GM03348 (cell line): ENCODE results near the gene HCFC1.
A peak's percentile ranks its signal among the peaks of the same experiment; 100 is the strongest.

Source experiments
- DNase-seq: peaks from one replicate; pipeline ENCODE4 v3.0.0; 2012; ENCODE audit warnings: low spot score

The HCFC1 gene

DNA sequence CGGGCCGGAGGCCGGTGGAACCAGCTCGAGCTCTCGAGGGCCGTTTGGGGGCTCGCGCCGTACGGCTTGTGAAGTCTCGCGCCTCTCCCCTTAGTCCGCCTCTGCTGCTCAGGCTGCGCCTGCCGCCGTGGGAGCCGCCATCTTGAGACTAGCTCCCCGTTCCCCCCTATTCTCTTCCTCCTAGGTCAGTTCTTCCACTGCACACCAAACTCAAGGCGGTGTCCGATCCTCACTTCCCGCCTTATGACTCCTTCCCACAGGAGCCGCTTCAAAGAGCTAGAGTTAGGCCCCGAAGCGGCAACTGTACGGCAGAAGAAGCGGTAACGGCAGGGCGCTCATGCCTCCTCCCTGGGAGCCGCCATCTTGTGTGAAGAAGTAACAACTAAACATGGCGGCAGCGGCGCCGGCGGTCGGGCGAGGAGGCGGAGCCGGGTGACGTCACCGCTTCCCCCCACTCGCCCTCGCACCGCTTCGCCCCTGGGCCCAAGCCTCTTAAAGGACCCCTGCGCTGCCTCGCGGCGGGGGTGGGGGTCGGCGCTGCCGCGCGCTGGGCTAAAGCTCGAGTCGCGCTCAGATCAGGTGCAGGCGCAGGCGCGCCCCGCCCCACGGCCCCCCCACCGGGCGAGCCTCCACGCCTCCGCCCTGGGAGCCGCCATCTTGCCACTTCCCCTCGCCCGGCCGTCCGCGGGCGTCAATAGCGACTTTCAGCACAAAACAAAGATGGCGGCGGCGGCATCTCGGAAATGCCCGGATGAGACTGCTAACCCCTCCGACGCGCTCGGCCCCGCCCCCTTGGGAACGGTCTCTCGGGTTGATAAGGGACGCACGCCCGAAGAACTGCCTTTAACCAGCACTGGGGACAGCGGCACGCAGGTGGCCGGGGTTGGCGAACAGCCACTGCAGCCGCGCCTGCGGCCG is at the start of gene HCFC1:
Gene HCFC1, minus strand, starts transcription at position 369 of the 918 bp plus-strand sequence. CDS start 978 bp downstream, outside the sequence.
- DNase-seq: peak; percentile 84

DNA sequence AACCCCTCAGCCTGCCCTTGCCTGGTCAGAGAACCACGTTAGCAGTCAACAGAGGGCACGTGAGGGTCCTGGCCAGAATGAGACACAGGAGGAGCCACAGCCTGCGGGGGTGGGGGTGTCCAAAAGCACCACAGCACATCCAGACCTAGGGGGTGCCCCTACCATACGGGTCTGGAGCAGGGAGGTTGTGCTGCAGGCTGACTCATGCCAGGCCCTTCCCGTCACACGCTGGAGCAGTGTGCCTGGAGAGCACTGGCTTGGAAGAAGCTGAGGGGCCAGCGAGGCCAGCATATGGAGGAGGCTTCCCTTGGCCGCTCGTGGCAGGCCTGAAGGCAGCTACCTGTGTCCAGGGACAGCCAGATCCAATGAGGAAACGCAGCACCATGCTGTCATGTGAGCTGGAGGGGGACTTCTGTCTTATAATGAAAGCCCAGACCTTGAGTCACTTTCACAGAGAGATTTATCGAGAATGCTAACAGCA is 49.6 kb upstream of the HCFC1 start:
- DNase-seq: peak; percentile 55

DNA sequence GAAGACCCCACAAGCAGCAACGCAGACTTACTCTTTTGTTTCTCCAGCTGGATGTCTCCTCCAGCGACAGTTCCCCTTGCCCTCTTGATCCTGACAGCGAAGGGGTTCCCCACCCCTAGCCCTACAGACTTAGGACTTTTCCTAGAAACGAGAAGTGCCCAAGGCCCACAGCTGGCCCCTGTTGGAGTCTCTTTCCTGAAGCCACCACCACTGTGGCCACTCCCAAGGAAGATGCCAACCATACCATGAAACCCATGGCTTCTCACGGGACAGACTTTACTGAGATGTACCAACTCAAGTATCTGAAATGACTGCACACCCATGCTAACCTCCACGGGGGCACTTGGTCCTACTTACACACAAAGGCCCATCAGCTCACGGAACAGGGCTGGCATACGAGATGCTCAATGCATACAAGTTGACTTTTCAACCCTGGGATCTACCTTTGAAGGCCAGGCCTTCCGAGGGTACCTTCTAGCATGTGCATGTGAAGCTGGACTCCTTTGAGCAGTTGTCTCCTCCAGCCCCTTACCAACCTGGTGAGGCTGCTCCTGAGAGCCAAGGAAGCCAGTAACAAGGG is 49.0 kb upstream of the HCFC1 start:
- no peak for DNase-seq

DNA sequence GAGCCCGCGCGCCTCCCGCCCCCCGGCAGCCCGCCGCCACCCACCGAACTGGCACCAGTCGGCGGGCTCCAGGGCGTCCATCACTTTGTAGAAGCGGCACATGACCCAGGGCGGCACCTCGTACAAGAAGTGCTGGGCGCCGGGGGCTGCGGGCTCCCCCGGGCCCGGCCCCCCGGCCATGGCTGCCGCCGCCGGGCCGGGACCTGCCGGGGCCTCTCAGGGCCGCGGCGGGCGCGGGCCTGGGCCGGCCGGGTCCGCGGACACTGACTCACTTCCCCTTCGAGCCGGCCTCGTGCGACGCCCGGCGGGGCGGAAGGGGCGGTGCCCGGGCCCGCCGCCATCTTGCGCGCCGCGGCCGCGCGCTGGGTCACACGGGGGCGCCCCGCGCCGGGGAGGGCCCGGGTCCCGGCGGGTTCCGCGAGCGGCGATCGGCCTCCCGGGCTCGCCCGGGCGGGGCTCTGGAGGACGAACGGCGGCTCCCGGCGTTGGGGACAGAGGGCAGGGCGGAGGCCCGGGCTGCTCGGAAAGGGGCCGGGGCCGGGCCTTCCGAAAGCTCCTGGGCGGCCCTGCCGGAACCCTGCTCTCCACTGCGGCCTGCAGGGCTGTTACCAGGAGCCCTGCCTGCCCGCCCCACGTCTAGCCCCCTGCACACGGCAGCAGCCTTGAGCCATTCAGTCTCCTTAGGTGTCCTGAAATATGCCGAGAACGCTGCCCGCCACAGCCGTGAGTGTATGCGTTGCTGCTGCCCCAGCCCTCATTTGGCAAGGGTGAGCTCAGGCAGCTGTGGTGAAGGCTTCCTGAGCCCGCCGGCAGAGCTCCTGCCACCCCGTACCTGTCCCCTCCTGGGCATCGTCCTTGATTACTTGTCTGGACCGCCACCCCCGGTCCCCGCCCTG is 48.3 kb upstream of the HCFC1 start, which contains the start of gene IRAK1:
Gene IRAK1, minus strand, starts transcription at position 270 of the 896 bp plus-strand sequence. Its CDS starts 90 bp downstream, at position 180.
- peak; percentile 89 for DNase-seq

DNA sequence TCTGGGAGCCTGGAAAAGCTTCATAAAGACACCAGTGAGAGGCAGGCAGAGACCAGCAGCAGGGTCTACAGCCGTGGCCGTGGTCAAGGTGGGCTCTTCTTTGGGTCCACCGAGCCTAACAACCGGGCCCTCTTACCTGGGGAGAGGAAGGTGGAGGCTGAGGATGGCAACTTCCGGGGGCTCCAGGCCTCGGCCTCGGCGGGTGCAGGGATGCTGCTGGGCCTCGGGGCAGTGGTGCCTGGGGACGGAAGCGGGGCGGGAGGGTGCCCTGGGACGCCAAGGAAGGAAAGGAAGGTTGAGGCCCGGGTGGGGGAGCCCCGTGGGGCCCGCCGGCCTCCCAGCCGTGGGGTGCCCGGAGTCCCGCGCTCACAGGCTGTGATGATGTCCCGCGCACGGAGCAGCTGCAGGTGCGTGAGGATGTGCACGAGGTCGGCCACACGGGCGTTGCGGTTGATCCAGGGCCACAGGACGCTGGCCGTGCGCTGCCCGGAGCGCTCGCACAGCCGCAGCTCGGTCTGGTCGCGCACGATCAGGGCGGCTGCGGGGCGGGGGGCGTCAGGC is 47.5 kb upstream of the HCFC1 start:
- peak; percentile 24 for DNase-seq

DNA sequence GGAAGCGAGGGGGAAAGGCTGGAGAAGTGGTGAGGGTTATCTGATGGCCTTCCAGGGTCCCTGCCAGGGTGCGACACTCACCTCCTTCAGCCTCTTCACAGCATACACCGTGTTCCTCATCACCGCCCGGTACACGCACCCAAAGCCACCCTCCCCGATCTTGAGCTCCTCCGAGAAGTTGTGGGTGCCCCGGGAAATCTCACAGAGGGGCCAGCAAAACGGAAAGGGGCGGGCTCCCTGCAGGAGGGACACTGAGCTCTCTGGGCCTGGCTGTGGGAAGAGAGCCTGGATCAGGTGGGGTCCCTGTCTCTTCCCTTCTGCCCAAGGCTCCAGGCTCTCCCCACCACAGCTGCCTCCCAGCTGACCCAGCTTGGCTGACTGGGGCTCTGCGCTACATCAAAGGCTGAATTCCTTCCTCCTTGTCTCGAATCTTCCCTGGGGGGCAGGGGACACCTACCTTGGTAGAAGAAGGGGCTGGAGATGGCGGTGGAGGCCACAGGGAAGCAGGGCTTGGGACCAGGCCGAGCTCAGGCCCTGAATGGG is 47.0 kb upstream of the HCFC1 start:
- DNase-seq: peak; percentile 16

DNA sequence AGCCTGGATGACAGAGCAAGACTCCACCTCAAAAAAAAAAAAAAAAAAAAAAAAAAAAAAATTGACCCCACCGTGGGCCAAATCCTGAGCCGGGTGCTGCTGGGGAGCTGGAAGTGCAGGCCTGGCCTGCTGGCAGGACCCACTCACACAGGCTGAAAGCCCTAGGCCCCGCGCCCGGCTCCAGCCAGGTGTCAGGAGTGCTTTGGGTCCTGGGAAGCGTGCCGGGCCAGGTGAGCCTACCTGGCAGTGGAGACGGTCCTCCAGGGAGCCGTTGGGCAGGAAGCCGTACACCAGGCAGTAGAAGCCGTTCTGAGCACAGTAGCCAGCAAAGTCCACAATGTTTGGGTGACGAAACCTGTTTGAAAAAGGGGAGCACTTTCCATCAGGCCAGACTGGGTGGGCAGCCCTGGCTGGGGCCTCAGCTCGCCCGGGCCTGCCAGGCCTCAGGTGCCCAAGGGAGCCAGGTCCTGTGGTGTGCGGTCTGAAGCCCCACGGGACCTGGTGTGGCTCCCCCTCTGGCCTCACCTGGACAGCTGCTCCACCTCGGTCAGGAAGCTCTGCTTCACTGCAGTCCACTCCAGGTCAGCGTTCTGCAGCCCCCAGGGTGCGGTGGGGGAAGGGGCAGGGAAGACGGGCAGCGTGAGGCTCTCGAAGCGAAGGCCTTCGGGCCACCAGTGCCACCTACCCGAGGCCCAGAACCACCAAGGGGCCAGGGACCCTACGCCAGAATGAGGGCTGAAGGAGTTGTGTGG is 46.3 kb upstream of the HCFC1 start:
- DNase-seq: no peak

DNA sequence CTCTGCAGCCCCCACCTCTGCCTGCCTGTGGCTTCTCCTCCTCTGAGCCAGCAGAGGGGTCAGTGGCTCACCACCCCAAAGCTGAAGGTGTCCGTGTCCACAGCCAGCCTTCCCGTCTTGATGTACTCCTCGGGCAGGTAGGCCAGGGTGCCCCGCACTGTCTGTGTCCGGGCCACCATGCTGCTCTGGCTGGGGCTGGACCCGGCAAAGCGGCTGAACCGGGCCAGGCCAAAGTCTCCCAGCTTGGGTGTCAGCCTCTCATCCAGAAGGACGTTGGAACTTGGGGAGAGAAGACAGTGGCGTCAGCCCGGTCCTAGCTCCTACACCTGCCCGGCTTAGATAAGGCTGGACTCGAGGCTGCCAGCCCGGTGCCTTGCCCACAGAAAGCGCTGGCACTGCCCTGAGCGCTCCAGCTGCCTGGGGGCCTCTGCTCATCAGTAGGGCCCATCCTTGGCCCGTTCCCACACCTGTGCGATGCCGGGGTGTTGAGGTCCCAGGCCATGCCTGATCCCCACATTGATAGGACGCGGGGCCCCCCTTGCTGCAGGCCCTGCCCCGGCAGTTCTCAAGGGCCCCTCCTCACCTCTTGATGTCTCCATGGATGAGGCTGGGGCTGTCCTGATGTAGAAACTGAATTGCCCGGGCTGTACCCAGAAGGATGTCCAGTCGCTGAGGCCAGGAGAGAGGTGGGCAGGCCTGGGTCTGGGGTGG is 44.9 kb upstream of the HCFC1 start:
- DNase-seq: no peak

DNA sequence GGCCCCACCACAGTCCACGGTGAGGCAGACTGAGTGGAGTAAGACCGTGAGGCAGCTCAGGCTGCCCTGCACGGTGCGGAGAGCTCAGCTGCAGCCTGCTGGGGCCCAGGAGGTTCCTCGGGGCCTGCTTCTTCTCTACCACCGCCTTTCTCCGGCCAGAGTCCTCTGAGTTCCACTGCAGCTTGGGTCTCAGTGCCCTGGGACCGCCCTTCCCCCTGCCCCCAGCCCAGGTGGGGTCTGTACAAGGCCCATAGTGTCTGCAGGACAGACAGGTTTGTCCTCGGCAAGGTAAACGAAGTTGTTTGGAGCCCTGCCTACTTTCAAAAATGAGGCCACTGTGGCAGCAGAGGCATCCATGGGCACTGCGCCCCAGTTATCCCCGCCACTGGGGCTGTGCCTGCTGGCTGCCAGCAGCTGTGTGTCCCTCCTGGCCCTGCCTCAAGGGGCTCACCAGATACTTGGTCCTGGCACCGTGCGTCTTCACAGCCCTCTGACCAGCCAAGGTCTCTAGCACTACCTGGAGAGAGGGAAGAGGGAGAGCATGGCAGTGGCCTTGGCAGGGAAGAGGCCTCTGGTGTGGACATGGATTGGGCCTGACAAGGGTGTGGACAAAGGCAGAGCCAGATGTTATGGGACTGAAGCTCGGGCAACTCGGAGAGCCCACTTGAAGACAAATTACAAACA is 44.1 kb upstream of the HCFC1 start:
- no peak for DNase-seq

DNA sequence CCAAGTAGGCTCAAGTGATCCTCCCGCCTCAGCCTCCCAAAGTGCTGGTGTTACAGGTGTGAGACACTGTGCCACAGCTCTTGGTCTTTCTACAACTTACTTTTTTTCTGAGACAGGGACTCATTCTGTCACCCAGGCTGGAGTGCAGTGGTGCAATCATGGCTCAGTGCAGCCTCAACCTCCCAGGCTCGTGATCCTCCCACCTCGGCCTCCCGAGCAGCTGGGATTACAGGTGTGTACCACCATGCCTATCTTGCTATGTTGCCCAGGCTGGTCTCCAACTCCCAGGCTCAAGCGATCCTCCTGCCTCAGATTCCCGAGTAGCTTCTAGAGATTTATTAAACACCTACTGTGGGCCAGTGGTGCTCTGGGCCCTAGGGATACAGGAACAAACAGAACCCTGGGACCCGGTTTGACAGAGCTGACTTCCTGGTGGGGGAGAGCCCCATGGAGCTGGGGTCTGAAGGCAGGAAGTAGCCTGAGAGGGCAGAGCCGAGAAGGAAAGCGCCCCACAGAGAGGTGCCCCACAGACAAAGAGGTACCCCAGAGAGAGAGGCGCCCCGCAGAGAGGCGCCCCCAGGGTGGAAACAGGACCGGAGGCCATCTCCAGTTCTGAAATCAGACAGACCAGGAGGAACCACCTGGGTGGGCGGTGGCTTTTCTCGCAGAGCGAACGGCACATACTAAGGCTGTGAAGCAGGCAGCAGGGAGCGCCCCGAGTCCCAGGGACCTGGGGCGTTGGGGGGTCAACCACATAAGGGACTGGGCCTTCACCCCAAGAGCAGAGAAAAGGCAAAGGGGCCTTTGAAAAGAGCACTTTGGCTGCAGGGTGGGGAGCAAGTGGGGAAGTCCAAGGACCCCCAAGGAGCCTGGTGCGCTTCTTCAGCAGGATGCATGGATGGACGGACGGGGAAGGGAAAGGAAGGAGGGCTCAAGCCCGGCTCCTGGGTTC is 43.1 kb upstream of the HCFC1 start:
- DNase-seq: no peak

DNA sequence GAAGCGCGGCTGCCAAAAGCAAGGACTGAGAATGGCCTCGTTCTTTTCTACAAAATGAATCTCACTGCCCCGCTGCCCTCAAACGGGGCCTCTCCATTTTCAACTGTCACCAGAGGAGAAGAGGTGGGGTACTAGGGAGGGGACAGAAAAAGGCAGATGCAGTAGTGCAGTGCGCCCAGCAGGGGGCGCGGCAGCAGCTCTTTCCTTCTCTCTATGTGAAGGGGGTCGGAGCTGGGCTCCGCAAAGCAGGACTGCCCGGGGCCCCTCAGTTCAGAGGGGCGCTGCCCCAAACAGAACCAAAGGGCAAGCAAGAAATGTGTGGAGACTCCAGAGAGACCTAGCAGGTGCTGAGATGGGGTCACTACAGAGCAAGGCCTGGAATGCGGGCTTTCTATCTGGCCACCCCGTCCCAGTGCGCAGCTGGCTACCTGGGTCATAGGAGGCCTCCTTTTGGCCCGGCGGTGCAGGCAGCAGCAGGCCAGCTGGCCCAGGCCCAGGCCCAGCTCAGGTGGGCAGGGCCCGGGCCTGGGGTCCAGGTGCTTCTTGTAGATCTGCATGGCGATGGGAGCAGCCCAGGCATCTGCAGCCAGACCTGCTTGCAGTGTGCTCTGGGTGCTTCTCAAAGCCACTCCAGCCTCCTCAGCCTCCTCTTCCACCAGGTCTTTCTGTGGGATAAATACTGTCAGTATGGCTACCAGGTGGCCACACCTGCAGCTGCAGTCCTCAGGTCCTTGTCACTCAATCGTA is 42.2 kb upstream of the HCFC1 start:
- DNase-seq: peak; percentile 56

DNA sequence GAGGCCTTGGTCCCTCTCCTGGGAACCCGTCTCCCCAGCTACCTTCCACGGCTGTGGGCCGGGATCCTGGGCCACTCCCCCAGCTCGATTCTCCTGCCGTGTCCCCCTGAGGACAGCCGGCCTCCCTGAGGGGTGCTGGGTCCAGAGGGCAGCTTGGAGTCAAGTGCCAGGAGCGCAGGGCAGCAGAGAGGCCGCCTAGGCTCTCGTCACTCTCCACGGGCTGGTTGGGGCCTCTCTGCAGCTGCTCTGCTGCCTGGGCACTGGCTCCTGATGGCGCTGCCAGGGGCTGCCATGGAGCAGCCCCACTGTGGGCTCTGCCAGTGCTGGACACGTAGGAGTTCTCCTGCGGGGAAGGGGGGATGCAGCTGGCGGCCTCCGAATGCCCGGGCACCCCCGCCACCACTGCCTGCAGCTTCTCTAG is 41.4 kb upstream of the HCFC1 start:
- DNase-seq: no peak

DNA sequence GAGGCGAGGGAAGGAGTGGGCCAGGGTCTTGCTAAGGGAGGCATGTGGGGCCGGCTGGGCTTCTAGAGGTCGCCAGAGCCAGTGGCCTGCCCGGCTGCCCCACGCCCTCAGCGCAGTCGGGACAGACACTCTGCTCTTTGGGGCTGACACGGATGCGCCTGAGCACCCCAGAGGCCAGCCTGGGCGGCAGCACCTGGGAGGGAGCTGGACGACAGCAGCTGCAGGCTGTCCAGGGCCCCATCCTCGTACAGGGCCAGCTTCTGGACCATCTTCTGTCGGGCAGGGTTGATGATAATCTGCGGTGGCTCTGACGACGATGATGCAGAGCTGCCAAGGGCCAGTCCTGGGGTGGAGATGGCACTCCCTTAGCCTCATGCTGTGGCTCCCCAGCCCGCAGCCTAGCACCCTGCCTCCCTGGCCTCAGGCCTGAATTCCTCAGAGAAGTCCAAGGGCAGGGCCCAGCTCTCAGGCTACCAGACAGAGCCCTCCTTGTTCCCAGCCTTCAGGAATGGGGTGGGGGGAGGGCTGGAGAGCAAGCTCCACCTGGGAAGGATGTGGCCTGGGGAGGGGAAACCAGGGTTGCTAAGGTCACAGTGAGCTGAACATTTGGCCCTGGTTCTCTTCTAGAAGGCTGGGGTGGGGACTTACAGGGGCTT is 40.8 kb upstream of the HCFC1 start:
- no peak for DNase-seq

DNA sequence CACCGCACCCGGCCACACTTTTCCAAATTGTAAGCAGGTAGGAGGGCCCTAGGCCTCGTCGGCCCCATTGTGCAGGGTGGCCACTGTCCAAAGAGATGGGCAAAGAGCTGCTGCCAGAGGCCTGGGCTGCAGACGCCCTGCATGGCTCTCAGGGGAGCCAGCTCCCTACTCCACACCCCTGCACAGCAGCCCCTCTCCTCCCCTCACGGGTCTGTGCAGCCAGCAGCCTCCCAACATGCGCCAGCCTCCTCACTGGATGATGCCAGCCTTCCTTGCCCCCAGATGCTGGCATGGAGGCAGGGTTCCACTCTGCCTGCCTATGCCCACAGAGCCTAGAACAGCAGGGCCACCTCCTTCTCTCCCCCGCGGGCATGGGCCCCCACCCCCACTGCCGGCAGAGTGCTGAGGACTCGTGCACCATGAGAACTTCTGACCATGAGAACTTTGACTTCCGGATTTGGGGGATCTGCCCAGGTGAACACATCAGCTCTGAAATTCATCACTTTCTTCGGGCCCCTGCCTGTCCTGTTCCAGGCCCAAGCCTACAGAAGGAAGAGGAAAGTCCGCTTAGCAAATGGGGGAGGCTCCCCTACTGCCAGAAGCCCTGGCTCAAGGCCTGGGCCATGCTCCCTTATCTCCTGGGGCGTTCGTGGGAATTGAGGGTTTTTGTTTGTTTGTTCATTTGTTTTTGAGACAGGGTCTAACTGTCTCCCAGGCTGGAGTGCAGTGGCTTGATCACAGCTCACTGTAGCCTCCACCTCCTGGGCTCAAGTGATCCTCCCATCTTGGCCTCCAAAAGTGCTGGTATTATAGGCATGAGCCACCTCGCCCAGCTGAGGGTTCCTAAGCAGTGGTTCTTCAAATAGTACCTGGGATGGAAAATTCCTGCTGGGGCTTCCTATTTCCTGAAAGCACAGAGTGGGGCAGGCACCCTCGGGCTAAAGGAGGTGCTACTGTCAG is 40.0 kb upstream of the HCFC1 start:
- no peak for DNase-seq

DNA sequence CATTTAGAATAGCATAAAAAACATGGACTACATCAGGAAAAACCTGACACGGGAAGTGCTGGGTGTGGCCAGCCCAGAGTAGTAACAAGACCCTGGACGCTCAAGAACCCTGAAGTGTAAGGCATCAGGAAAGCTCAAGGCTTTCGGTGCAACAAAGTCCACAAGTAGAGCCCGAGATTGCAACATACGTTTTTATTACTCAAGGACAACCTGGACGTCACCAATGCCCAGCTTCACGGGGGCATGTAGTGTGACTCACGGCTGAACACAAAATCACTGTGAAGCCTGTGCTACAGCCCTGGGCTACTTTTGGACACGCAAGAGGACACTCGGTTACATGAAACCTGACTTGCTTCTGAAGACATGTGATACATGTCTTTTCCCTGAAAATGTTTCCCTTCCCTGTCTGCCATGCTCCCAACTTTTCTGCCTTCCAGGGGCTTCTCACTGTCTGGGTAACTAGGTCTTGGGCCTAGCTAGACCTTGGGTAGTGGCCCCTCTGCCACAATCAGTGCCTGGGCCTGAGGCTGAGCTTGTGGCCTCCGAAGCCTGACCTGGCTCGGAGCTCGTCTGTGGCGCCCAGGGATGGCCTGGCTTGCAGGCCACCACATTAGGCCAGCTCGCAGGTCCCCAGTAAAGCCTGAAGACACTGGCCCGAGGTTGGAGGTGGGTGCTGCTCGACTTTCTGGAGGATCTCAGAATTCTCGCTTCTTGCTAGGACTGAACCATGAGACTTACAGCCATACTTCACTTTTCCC is 38.9 kb upstream of the HCFC1 start:
- DNase-seq: no peak
